ENCODE measurements around the gene GCSAM.

DNA sequence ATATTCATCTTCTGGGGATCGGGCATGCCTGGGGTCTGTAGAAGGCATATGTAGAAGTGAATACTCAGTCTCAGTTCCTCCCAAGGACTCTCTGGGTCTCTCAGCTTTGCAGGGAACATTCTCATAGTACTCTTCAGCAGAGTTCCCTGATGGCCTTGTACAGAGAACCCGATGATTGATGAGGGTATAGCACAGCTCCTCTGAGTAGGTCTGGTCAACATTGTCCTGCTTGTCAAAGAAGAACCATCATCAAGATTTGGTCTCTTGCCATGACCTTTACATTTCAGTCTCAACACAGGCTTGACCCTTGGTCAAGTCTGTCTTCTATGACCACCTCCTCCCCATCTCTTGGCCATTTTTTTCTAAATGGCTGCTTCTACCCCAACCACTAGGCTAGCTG is 9.5 kb downstream of the GCSAM start:
- TF ChIP-seq, protein P1, sequence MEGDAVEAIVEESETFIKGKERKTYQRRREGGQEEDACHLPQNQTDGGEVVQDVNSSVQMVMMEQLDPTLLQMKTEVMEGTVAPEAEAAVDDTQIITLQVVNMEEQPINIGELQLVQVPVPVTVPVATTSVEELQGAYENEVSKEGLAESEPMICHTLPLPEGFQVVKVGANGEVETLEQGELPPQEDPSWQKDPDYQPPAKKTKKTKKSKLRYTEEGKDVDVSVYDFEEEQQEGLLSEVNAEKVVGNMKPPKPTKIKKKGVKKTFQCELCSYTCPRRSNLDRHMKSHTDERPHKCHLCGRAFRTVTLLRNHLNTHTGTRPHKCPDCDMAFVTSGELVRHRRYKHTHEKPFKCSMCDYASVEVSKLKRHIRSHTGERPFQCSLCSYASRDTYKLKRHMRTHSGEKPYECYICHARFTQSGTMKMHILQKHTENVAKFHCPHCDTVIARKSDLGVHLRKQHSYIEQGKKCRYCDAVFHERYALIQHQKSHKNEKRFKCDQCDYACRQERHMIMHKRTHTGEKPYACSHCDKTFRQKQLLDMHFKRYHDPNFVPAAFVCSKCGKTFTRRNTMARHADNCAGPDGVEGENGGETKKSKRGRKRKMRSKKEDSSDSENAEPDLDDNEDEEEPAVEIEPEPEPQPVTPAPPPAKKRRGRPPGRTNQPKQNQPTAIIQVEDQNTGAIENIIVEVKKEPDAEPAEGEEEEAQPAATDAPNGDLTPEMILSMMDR (IDR thresholded peaks at IDR 0.05), result no peak
- TF ChIP-seq EP300 (IDR thresholded peaks at IDR 0.05), result no peak
- no peak for TF ChIP-seq POLR2A (IDR thresholded peaks at IDR 0.05)

Data from ovary (tissue), 3 donors.